ENCODE results near the gene TNKS1BP1. TPM values are rescaled to one million over a fixed set of nuclear protein-coding genes. Genes with fewer than 3 reads are reported as not detected.
A peak's percentile ranks its signal among the peaks of the same experiment; 100 is the strongest.

Gene TNKS1BP1
- total and polyA plus RNA-seq, 4 donors: 28.3 to 67.1 (median 47.0) TPM

DNA sequence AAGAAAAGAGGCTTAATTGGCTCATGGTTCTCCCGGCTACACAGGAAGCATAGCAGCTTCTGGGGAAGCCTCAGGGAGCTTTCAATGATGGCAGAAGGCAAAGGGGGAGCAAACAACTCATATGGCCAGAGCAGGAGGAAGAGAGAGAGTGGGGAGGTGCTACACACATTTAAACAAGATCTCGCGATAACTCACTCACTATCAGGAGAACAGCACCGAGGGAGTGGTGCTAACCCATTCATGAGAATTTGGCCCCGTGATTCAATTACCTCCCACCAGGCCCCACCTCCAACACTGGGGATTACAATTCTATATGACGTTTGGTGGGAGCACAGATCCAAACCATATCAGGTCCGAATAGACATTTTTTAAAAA, 46.0 kb downstream of the TNKS1BP1 start:
- DNase-seq (ENCODE audit: low spot score): no peak
- Histone ChIP-seq H3K4me1 (ENCODE audit: control insufficient read depth in 4 of 4, insufficient read depth in 4 of 4, low read length in 3 of 4) (peaks cover 5 to 15% (median 10%) of the 10 kb centered on the region in 4 donors), H3K9ac (ENCODE audit: low read depth in 1 of 2, low read length in 2 of 2) (no peak overlapping the region), H3K27me3 (ENCODE audit: control insufficient read depth in 4 of 4, insufficient read depth in 4 of 4, low read length in 3 of 4) (no peaks in the 10 kb centered on the region), H3K36me3 (ENCODE audit: control insufficient read depth in 4 of 4, insufficient read depth in 3 of 4, low read depth in 1 of 4, low read length in 3 of 4) (no peaks in the 10 kb centered on the region), H3K9me3 (ENCODE audit: control insufficient read depth in 4 of 4, low read length in 3 of 4) (peaks cover 0 to 2% (median 0%) of the 10 kb centered on the region in 4 donors), H3K27ac (ENCODE audit: low read depth in 1 of 2, low read length in 2 of 2) (no peak overlapping the region), H3K4me3 (ENCODE audit: low read depth in 1 of 3, low read length in 3 of 3) (no peak overlapping the region)
- TF ChIP-seq, protein P1, sequence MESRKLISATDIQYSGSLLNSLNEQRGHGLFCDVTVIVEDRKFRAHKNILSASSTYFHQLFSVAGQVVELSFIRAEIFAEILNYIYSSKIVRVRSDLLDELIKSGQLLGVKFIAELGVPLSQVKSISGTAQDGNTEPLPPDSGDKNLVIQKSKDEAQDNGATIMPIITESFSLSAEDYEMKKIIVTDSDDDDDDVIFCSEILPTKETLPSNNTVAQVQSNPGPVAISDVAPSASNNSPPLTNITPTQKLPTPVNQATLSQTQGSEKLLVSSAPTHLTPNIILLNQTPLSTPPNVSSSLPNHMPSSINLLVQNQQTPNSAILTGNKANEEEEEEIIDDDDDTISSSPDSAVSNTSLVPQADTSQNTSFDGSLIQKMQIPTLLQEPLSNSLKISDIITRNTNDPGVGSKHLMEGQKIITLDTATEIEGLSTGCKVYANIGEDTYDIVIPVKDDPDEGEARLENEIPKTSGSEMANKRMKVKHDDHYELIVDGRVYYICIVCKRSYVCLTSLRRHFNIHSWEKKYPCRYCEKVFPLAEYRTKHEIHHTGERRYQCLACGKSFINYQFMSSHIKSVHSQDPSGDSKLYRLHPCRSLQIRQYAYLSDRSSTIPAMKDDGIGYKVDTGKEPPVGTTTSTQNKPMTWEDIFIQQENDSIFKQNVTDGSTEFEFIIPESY (IDR thresholded peaks at IDR 0.05): no peak
- 91% methylated on average over 7 of the region's 7 CpGs for WGBS

DNA sequence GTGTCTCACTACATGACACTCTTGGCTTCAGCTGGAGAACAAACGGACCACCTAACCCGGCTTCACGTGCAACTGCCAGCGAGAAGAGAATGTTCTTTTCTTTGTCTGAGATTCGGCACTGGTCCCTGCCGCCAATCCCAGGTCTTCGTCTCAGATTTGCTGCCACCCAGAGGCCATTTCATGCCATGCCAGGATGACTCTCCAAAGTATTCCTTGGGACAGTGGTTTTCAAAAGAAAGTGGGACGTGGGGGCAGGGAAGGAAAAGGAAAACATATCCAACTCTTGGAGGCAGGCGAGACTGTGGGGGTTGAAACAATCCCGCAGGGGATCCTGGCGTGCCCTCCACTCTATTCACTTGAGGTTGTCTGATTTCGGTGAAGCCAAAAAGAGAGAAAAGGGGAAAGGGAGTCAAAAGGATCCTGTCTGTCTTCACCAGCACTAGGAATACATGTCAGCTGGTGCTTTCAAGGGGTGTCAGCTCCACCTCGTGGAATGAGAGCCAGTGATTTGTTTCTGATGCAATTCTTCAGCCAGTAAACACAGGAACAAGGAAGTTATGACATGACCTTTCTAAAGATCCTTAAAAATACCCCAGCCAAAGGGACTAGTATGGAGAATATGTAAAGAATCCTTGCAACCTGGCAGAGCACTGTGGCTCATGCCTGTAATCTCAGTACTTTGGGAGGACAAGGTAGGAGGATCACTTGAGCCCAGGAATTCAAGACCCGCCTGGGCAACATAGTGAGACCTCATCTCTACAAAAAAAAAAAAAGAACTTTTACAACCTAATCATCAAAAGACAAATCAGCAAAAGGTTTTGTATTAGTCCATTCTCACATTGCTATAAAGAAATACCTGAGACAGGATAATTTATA, 46.7 kb downstream of the TNKS1BP1 start:
- no peaks in the 10 kb centered on the region for H3K36me3 ChIP-seq (ENCODE audit: control insufficient read depth in 4 of 4, insufficient read depth in 3 of 4, low read depth in 1 of 4, low read length in 3 of 4)
- H3K4me3 ChIP-seq (ENCODE audit: low read depth in 1 of 3, low read length in 3 of 3): no peak overlapping the region
- DNase-seq (ENCODE audit: low spot score): peak; percentile 66
- TF ChIP-seq EGR1 (IDR thresholded peaks at IDR 0.05; ENCODE audit: low read depth in 2 of 2): no peak
- TF ChIP-seq, protein P2, sequence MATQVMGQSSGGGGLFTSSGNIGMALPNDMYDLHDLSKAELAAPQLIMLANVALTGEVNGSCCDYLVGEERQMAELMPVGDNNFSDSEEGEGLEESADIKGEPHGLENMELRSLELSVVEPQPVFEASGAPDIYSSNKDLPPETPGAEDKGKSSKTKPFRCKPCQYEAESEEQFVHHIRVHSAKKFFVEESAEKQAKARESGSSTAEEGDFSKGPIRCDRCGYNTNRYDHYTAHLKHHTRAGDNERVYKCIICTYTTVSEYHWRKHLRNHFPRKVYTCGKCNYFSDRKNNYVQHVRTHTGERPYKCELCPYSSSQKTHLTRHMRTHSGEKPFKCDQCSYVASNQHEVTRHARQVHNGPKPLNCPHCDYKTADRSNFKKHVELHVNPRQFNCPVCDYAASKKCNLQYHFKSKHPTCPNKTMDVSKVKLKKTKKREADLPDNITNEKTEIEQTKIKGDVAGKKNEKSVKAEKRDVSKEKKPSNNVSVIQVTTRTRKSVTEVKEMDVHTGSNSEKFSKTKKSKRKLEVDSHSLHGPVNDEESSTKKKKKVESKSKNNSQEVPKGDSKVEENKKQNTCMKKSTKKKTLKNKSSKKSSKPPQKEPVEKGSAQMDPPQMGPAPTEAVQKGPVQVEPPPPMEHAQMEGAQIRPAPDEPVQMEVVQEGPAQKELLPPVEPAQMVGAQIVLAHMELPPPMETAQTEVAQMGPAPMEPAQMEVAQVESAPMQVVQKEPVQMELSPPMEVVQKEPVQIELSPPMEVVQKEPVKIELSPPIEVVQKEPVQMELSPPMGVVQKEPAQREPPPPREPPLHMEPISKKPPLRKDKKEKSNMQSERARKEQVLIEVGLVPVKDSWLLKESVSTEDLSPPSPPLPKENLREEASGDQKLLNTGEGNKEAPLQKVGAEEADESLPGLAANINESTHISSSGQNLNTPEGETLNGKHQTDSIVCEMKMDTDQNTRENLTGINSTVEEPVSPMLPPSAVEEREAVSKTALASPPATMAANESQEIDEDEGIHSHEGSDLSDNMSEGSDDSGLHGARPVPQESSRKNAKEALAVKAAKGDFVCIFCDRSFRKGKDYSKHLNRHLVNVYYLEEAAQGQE (IDR thresholded peaks at IDR 0.05): peak; percentile 39
- TF ChIP-seq HNF4A (conservative IDR thresholded peaks at IDR 0.05): no peak
- TF ChIP-seq SP1 (IDR thresholded peaks at IDR 0.05): peak; percentile 35
- peak; percentile 86 to 90 for TF ChIP-seq RAD21 (IDR thresholded peaks at IDR 0.05)
- TF ChIP-seq GABPA (IDR thresholded peaks at IDR 0.05 in 1 of 2, conservative IDR thresholded peaks at IDR 0.05 in 1 of 2): no peak
- no peak for TF ChIP-seq JUND (IDR thresholded peaks at IDR 0.05)
- peak; percentile 18 to 22 for TF ChIP-seq RXRA (IDR thresholded peaks at IDR 0.05)
- no peak for TF ChIP-seq TAF1 (conservative IDR thresholded peaks at IDR 0.05)
- TF ChIP-seq, protein P3, sequence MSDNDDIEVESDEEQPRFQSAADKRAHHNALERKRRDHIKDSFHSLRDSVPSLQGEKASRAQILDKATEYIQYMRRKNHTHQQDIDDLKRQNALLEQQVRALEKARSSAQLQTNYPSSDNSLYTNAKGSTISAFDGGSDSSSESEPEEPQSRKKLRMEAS (IDR thresholded peaks at IDR 0.05): peak; percentile 9
- peak; percentile 46 for TF ChIP-seq YY1 (IDR thresholded peaks at IDR 0.05)
- TF ChIP-seq, protein P4, sequence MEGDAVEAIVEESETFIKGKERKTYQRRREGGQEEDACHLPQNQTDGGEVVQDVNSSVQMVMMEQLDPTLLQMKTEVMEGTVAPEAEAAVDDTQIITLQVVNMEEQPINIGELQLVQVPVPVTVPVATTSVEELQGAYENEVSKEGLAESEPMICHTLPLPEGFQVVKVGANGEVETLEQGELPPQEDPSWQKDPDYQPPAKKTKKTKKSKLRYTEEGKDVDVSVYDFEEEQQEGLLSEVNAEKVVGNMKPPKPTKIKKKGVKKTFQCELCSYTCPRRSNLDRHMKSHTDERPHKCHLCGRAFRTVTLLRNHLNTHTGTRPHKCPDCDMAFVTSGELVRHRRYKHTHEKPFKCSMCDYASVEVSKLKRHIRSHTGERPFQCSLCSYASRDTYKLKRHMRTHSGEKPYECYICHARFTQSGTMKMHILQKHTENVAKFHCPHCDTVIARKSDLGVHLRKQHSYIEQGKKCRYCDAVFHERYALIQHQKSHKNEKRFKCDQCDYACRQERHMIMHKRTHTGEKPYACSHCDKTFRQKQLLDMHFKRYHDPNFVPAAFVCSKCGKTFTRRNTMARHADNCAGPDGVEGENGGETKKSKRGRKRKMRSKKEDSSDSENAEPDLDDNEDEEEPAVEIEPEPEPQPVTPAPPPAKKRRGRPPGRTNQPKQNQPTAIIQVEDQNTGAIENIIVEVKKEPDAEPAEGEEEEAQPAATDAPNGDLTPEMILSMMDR (IDR thresholded peaks at IDR 0.05; ENCODE audit: low read depth, low read length, missing input control): peak; percentile 85
- peaks cover 5 to 15% (median 10%) of the 10 kb centered on the region in 4 donors for H3K4me1 ChIP-seq (ENCODE audit: control insufficient read depth in 4 of 4, insufficient read depth in 4 of 4, low read length in 3 of 4)
- H3K27ac ChIP-seq (ENCODE audit: low read depth in 1 of 2, low read length in 2 of 2): peak overlapping the region; percentile 43 to 53
- H3K27me3 ChIP-seq (ENCODE audit: control insufficient read depth in 4 of 4, insufficient read depth in 4 of 4, low read length in 3 of 4): no peaks in the 10 kb centered on the region
- 10% methylated on average over 14 of the region's 14 CpGs for WGBS
- H3K9ac ChIP-seq (ENCODE audit: low read depth in 1 of 2, low read length in 2 of 2): peak overlapping the region in 1 of 2 donors; percentile 27
- H3K9me3 ChIP-seq (ENCODE audit: control insufficient read depth in 4 of 4, low read length in 3 of 4): peaks cover 0 to 6% (median 2%) of the 10 kb centered on the region in 4 donors

Data from liver (tissue), 9 donors.